ENCODE data around the gene PEAK3.

PEAK3 gene

DNA sequence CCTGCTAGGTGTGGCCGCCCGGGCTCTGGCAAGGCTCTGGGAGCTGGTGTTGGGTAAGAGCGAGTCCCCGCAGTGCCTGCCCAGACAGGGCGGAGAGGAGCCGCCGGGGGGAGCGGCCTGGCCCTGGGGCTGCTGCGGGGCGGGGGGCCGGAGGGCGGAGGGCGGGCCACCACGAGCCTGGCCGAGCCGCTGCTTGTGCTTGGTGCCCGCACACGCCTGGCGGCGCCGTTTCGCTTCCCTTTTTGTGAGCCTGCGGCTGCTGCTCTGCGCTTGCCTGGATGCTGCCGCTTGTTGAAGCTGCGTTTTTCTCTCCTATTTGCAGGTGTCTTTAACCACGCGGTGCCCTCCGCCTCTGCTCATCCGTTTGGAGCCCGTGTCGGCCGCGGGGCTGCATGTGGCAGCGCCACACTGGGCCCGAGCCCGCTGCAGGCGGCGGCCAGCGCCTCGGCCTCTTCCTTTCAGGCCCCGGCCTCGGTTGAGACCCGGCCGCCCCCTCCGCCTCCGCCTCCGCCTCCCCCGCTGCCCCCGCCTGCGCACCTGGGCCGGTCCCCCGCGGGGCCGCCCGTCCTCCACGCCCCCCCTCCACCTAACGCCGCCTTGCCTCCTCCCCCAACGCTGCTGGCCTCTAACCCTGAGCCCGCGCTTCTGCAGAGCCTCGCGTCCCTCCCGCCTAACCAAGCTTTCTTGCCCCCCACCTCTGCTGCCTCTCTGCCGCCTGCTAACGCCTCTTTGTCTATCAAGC lies 54.4 kb downstream of the PEAK3 start:
- no peaks in the 10 kb centered on the region for H3K27me3 ChIP-seq (ENCODE audit: control insufficient read depth, insufficient read depth, low read length)
- no peaks in the 10 kb centered on the region for H3K4me1 ChIP-seq (ENCODE audit: control insufficient read depth, low read depth, low read length)
- H3K36me3 ChIP-seq (ENCODE audit: control insufficient read depth, low read depth, low read length), result peaks cover 20% of the 10 kb centered on the region
- H3K9ac ChIP-seq (ENCODE audit: low read length), result no peak overlapping the region
- H3K9me3 ChIP-seq (ENCODE audit: control insufficient read depth, low read depth, low read length), result no peaks in the 10 kb centered on the region
- H3K27ac ChIP-seq (ENCODE audit: low read length), result no peak overlapping the region
- H3K4me3 ChIP-seq (ENCODE audit: low read length), result no peak overlapping the region

DNA sequence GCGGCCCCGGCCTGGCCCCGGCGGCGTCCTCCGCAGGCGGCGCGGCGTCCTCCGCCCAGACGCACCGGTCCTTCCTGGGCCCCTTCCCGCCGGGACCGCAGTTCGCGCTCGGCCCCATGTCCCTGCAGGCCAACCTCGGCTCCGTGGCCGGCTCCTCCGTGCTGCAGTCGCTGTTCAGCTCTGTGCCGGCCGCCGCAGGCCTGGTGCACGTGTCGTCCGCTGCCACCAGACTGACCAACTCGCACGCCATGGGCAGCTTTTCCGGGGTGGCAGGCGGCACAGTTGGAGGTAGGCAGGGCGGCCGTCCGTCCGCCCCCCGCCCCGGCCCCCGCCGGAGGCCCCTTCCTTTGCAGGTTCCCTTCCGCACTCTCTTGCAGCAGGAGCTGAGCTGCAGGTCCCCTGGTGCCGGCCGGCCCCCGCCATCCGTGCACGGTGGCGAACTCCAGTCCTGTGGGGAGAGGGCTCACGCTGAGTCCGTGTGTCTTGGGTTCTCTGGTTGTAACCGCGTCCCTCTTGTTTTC lies 55.1 kb downstream of the PEAK3 start:
- Histone ChIP-seq H3K27ac (ENCODE audit: low read length) (no peak overlapping the region), H3K9me3 (ENCODE audit: control insufficient read depth, low read depth, low read length) (no peaks in the 10 kb centered on the region), H3K4me1 (ENCODE audit: control insufficient read depth, low read depth, low read length) (no peaks in the 10 kb centered on the region), H3K27me3 (ENCODE audit: control insufficient read depth, insufficient read depth, low read length) (no peaks in the 10 kb centered on the region), H3K36me3 (ENCODE audit: control insufficient read depth, low read depth, low read length) (peaks cover 18% of the 10 kb centered on the region), H3K9ac (ENCODE audit: low read length) (no peak overlapping the region), H3K4me3 (ENCODE audit: low read length) (no peak overlapping the region)

DNA sequence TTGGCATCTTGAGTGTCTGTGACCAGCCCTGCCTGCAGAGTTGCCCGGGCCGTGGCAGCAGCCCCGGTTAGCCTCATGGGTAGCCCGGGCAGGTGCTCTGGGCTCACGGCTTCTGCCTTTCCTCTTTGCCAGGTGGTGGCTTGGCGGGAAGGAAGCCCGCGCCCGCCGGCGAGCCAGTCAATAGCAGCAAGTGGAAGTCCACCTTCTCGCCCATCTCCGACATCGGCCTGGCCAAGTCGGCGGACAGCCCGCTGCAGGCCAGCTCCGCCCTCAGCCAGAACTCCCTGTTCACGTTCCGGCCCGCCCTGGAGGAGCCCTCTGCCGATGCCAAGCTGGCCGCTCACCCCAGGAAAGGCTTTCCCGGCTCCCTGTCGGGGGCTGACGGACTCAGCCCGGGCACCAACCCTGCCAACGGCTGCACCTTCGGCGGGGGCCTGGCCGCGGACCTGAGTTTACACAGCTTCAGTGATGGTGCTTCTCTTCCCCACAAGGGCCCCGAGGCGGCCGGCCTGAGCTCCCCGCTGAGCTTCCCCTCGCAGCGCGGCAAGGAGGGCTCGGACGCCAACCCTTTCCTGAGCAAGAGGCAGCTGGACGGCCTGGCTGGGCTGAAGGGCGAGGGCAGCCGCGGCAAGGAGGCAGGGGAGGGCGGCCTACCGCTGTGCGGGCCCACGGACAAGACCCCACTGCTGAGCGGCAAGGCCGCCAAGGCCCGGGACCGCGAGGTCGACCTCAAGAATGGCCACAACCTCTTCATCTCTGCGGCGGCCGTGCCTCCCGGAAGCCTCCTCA lies 55.7 kb downstream of the PEAK3 start:
- no peaks in the 10 kb centered on the region for H3K4me1 ChIP-seq (ENCODE audit: control insufficient read depth, low read depth, low read length)
- no peaks in the 10 kb centered on the region for H3K9me3 ChIP-seq (ENCODE audit: control insufficient read depth, low read depth, low read length)
- H3K4me3 ChIP-seq (ENCODE audit: low read length), result no peak overlapping the region
- H3K27me3 ChIP-seq (ENCODE audit: control insufficient read depth, insufficient read depth, low read length), result no peaks in the 10 kb centered on the region
- H3K36me3 ChIP-seq (ENCODE audit: control insufficient read depth, low read depth, low read length), result peaks cover 18% of the 10 kb centered on the region
- H3K27ac ChIP-seq (ENCODE audit: low read length), result no peak overlapping the region
- no peak overlapping the region for H3K9ac ChIP-seq (ENCODE audit: low read length)

DNA sequence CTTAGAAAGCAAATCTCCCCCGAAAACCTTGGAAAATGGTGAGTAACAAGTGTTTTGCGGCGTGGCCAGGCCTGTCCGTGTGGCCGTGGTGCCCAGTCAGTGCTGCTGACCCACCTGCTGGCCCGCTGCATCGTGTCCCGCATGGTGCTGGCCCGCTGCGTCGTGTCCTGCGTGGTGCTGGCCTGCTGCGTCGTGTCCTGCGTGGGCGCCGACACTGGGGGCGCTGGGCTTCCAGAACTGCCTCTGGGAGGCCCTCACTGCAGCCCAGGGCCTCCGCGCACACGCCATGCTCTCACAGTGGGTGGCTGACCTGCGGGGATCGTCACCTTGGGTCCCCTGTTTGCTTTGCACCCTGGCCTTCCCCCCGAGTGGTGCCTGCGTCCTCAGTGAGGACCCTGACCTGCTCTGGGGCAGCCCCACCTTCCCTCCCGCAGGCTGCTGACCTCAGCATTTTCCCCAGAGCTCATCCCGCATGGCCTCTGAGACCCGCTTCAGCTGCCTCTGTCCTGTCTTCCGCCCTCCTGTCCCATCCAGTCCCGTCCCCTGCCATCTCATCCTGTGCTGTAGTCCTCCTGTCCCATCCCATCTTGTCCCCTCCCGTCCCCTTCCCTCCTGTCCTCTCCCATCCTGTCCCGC lies 56.4 kb downstream of the PEAK3 start:
- no peak overlapping the region for H3K27ac ChIP-seq (ENCODE audit: low read length)
- H3K4me1 ChIP-seq (ENCODE audit: control insufficient read depth, low read depth, low read length), result no peaks in the 10 kb centered on the region
- H3K4me3 ChIP-seq (ENCODE audit: low read length), result no peak overlapping the region
- H3K36me3 ChIP-seq (ENCODE audit: control insufficient read depth, low read depth, low read length), result peaks cover 20% of the 10 kb centered on the region
- H3K9ac ChIP-seq (ENCODE audit: low read length), result no peak overlapping the region
- no peaks in the 10 kb centered on the region for H3K9me3 ChIP-seq (ENCODE audit: control insufficient read depth, low read depth, low read length)
- H3K27me3 ChIP-seq (ENCODE audit: control insufficient read depth, insufficient read depth, low read length), result no peaks in the 10 kb centered on the region

DNA sequence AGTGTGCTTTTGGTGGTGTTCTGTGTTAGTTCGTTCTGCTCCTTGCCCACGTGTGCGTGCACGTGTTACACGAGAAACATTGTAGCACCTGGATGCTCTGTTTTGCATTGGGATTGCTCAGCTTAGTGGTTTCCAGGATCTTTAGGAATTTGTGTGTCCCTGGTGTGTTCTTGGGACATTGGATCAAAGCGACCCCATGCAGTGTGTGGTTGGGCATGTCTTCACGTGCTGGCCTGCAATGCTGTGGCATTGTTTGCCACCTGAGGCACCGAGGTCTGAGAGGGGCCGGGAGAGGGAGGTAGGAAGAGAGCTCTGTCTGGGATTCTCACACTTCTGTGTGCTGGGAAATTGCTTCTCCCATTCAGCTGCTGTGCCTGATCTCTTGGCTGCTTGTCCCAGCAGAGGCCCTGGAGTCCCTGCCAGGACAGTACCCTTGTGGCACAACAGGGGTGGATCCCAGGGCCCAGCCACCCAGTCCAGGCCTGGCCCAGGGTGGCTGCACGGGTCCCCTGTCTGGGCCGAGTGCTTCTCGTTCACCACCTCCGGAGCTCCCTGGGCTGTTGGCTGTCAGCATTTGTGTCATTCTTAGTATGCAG lies 57.1 kb downstream of the PEAK3 start:
- Histone ChIP-seq H3K4me3 (ENCODE audit: low read length) (no peak overlapping the region), H3K27ac (ENCODE audit: low read length) (no peak overlapping the region), H3K36me3 (ENCODE audit: control insufficient read depth, low read depth, low read length) (peaks cover 21% of the 10 kb centered on the region), H3K4me1 (ENCODE audit: control insufficient read depth, low read depth, low read length) (no peaks in the 10 kb centered on the region), H3K27me3 (ENCODE audit: control insufficient read depth, insufficient read depth, low read length) (no peaks in the 10 kb centered on the region), H3K9ac (ENCODE audit: low read length) (no peak overlapping the region), H3K9me3 (ENCODE audit: control insufficient read depth, low read depth, low read length) (no peaks in the 10 kb centered on the region)

Data from iPS-18a (cell line).